ENCODE data around the gene MYRFL. TPM values are rescaled to one million over a fixed set of nuclear protein-coding genes. Genes with fewer than 3 reads are reported as not detected.

The MYRFL gene
- total RNA-seq, 1 donor from 2014 or later = 0.20 TPM

- H2AFZ ChIP-seq (ENCODE audit: low read depth, low read length) = no peak overlapping the region
- no peak overlapping the region for H3K4me3 ChIP-seq (ENCODE audit: insufficient read depth, low read depth, low read length)
- H3K79me2 ChIP-seq (ENCODE audit: insufficient read depth, low read length) = no peaks in the 10 kb centered on the region
- no peaks in the 10 kb centered on the region for H3K4me1 ChIP-seq (ENCODE audit: insufficient read depth, low read length)
- H3K27ac Mint-ChIP-seq (ENCODE audit: unreplicated experiment) = no peak overlapping the region
- no peaks in the 10 kb centered on the region for H3K36me3 Mint-ChIP-seq (ENCODE audit: low read depth, unreplicated experiment)
- no peaks in the 10 kb centered on the region for H3K36me3 ChIP-seq (ENCODE audit: insufficient read depth, low read length)
- no peaks in the 10 kb centered on the region for H4K20me1 ChIP-seq (ENCODE audit: insufficient read depth, low read length)
- H3K9me3 ChIP-seq (ENCODE audit: insufficient read depth, low read depth, low read length) = no peaks in the 10 kb centered on the region
- no peaks in the 10 kb centered on the region for H3K27me3 ChIP-seq (ENCODE audit: insufficient read depth, low read length)
- no peak for DNase-seq (ENCODE audit: low read depth)
- peaks cover 6% of the 10 kb centered on the region for H3K9me3 Mint-ChIP-seq (ENCODE audit: unreplicated experiment)
- TF ChIP-seq CTCF (IDR thresholded peaks at IDR 0.05; ENCODE audit: insufficient read depth, low read depth, low read length) (no peak), EZH2 (IDR thresholded peaks at IDR 0.05; ENCODE audit: insufficient read depth, low read length) (no peak)
- no peak for FAIRE-seq
- no peak overlapping the region for H3K9ac ChIP-seq (ENCODE audit: low read length)
- no peak overlapping the region for H3K4me2 ChIP-seq (ENCODE audit: low read length)
- no peaks in the 10 kb centered on the region for H3K4me1 Mint-ChIP-seq (ENCODE audit: low read depth, unreplicated experiment)
- no peak overlapping the region for H3K27ac ChIP-seq (ENCODE audit: low read depth, low read length)
- H3K4me3 Mint-ChIP-seq (ENCODE audit: unreplicated experiment) = no peak overlapping the region
- H3K27me3 Mint-ChIP-seq (ENCODE audit: low read depth, unreplicated experiment) = no peaks in the 10 kb centered on the region
Observed at GRCh38 chr12:69948851-69949250, 123.8 kb downstream of the MYRFL start.

- no peak for DNase-seq (ENCODE audit: low read depth)
- Mint-ChIP-seq H3K27ac (ENCODE audit: unreplicated experiment) (no peak overlapping the region), H3K27me3 (ENCODE audit: low read depth, unreplicated experiment) (no peaks in the 10 kb centered on the region), H3K36me3 (ENCODE audit: low read depth, unreplicated experiment) (no peaks in the 10 kb centered on the region), H3K4me3 (ENCODE audit: unreplicated experiment) (no peak overlapping the region), H3K4me1 (ENCODE audit: low read depth, unreplicated experiment) (no peaks in the 10 kb centered on the region), H3K9me3 (ENCODE audit: unreplicated experiment) (peaks cover 6% of the 10 kb centered on the region)
- Histone ChIP-seq H3K9ac (ENCODE audit: low read length) (no peak overlapping the region), H3K4me1 (ENCODE audit: insufficient read depth, low read length) (no peaks in the 10 kb centered on the region), H3K27me3 (ENCODE audit: insufficient read depth, low read length) (no peaks in the 10 kb centered on the region), H3K4me3 (ENCODE audit: insufficient read depth, low read depth, low read length) (no peak overlapping the region), H2AFZ (ENCODE audit: low read depth, low read length) (no peak overlapping the region), H4K20me1 (ENCODE audit: insufficient read depth, low read length) (no peaks in the 10 kb centered on the region), H3K9me3 (ENCODE audit: insufficient read depth, low read depth, low read length) (no peaks in the 10 kb centered on the region), H3K36me3 (ENCODE audit: insufficient read depth, low read length) (no peaks in the 10 kb centered on the region), H3K4me2 (ENCODE audit: low read length) (no peak overlapping the region), H3K27ac (ENCODE audit: low read depth, low read length) (no peak overlapping the region), H3K79me2 (ENCODE audit: insufficient read depth, low read length) (no peaks in the 10 kb centered on the region)
- no peak for FAIRE-seq
- TF ChIP-seq CTCF (IDR thresholded peaks at IDR 0.05; ENCODE audit: insufficient read depth, low read depth, low read length) (no peak), EZH2 (IDR thresholded peaks at IDR 0.05; ENCODE audit: insufficient read depth, low read length) (no peak)
Observed at GRCh38 chr12:69949311-69950002, 124.4 kb downstream of the MYRFL start.

- Histone ChIP-seq H3K4me3 (ENCODE audit: insufficient read depth, low read depth, low read length) (no peak overlapping the region), H3K4me2 (ENCODE audit: low read length) (no peak overlapping the region), H3K9me3 (ENCODE audit: insufficient read depth, low read depth, low read length) (no peaks in the 10 kb centered on the region), H3K4me1 (ENCODE audit: insufficient read depth, low read length) (no peaks in the 10 kb centered on the region), H3K27me3 (ENCODE audit: insufficient read depth, low read length) (no peaks in the 10 kb centered on the region), H3K9ac (ENCODE audit: low read length) (no peak overlapping the region), H2AFZ (ENCODE audit: low read depth, low read length) (no peak overlapping the region), H3K79me2 (ENCODE audit: insufficient read depth, low read length) (no peaks in the 10 kb centered on the region), H3K36me3 (ENCODE audit: insufficient read depth, low read length) (no peaks in the 10 kb centered on the region), H4K20me1 (ENCODE audit: insufficient read depth, low read length) (no peaks in the 10 kb centered on the region), H3K27ac (ENCODE audit: low read depth, low read length) (no peak overlapping the region)
- H3K27ac Mint-ChIP-seq (ENCODE audit: unreplicated experiment) = no peak overlapping the region
- TF ChIP-seq CTCF (IDR thresholded peaks at IDR 0.05; ENCODE audit: insufficient read depth, low read depth, low read length) (no peak), EZH2 (IDR thresholded peaks at IDR 0.05; ENCODE audit: insufficient read depth, low read length) (no peak)
- no peaks in the 10 kb centered on the region for H3K36me3 Mint-ChIP-seq (ENCODE audit: low read depth, unreplicated experiment)
- peaks cover 6% of the 10 kb centered on the region for H3K9me3 Mint-ChIP-seq (ENCODE audit: unreplicated experiment)
- FAIRE-seq = no peak
- no peak for DNase-seq (ENCODE audit: low read depth)
- H3K27me3 Mint-ChIP-seq (ENCODE audit: low read depth, unreplicated experiment) = no peaks in the 10 kb centered on the region
- H3K4me1 Mint-ChIP-seq (ENCODE audit: low read depth, unreplicated experiment) = no peaks in the 10 kb centered on the region
- no peak overlapping the region for H3K4me3 Mint-ChIP-seq (ENCODE audit: unreplicated experiment)
Observed at GRCh38 chr12:69951108-69951507, 126.1 kb downstream of the MYRFL start.

Data from astrocyte (in vitro differentiated cells and primary cell).